Ovary (tissue), 9 donors: ENCODE measurements around the gene ITGA3. TPM values are rescaled to one million over a fixed set of nuclear protein-coding genes. Genes with fewer than 3 reads are reported as not detected.
A peak's percentile ranks its signal among the peaks of the same experiment; 100 is the strongest.

Experiments
- DNase-seq, 5 donors: peaks; one replicate each; pipeline ENCODE4 v3.0.0-alpha.2; 2019 to 2020
- H3K27ac ChIP-seq, 2 donors: fragments of 200-600 bp; one replicate each; pipeline versions ENCODE4 v1.5.1 to v1.8.0; 2019 to 2022
- H3K27me3 ChIP-seq: fragments of 200-600 bp; one replicate; pipeline ENCODE4 v1.8.0; 2022
- H3K36me3 ChIP-seq: fragments of 200-600 bp; sonication (generic); one replicate; pipeline ENCODE4 v1.5.1; 2019
- H3K4me1 ChIP-seq: one replicate; pipeline ENCODE4 v1.8.1; 2013; ENCODE audit warnings: mild to moderate bottlenecking, moderate library complexity; ENCODE audit not compliant: insufficient read depth
- H3K4me3 ChIP-seq: fragments of 200-600 bp; sonication (generic); one replicate; pipeline ENCODE4 v1.5.1; 2017
- H3K9me3 ChIP-seq, 2 donors: fragments of 200-600 bp in 1 of 2; sonication (generic) in 1 of 2; one replicate each; pipeline versions ENCODE4 v1.5.1 to v1.8.1; 2013 to 2019; ENCODE audit warnings: mild to moderate bottlenecking in 1 of 2, moderate library complexity in 1 of 2
- EP300 ChIP-seq: sonication (generic); formaldehyde crosslinking; IDR thresholded peaks from one replicate; pipeline ENCODE4 v1.6.1; 2017; ENCODE audit warnings: antibody characterized with exemption
- POLR2A ChIP-seq: fragments of 450-650 bp; IDR thresholded peaks from one replicate; pipeline ENCODE4 v1.6.1; 2017; ENCODE audit warnings: antibody characterized with exemption, mild to moderate bottlenecking, moderate library complexity
- WGBS, 3 donors: extraction: QIAGEN DNeasy Blood & Tissue Kit in 1 of 3; methylation state at CpG; one replicate each; pipeline versions ENCODE4 v1.1.5 to v1.1.7; 2013 to 2017; 5-methylcytosine and 5-hydroxymethylcytosine counted together
- intact Hi-C, 4 donors: fragments of 100-400 bp; cut with DNase I; formaldehyde crosslinking; loops; one replicate each; pipeline versions ENCODE4 v1.11.0 to v1.15.1; 2022 to 2023
- polyA plus RNA-seq, 2 donors: library from polyadenylated mRNA; stranded (reverse); fragments of 200-250 nt in 1 of 2; fragments of 350-450 nt in 1 of 2; fragmentation: Illumina TruSeq in 1 of 2; extraction: RNeasy Lipid Tissue Mini Kit (QIAGEN cat#74804) in 1 of 2; gene quantifications; one replicate each; pipeline ENCODE4 v1.2.3, GENCODE V29; 2013 to 2014
- total RNA-seq, 7 donors: library from RNA; depleted of rRNA in 2 of 7; stranded (reverse); fragments of >200 nt in 2 of 7; fragmentation: NEBNext Ultra II Directional in 3 of 7; extraction: Animal tissue kit (Norgen Biotek cat#: 25700) in 3 of 7; gene quantifications; one replicate each; pipeline versions ENCODE4 v1.1.0 to v1.2.4, GENCODE V29; 2016 to 2023
- TF ChIP-seq, protein P1 (sequence below), 3 donors: fragments of 450-650 bp in 2 of 3; fragments of 200-600 bp in 1 of 3; IDR thresholded peaks; one replicate each; pipeline versions ENCODE4 v1.5.1 to v1.8.0; 2016 to 2022; ENCODE audit warnings: antibody characterized with exemption in 3 of 3, mild to moderate bottlenecking in 1 of 3
- donor health status: DM: no; HTN: no; CAD: no; lungs with moderate emphysema.
- donor health status: DM: no; HTN: no; CAD: no.
- donor health status: Bipolar disorder and iron deficiency.
- donor health status: DM: yes; HTN: yes; CAD: no.
- donor health status: DM: no; HTN: no; CAD: no.
- donor health status: DM: yes; HTN: yes; CAD: no.

Gene ITGA3
- total and polyA plus RNA-seq, 9 donors, result 23.6 to 132 (median 34.2) TPM

DNA sequence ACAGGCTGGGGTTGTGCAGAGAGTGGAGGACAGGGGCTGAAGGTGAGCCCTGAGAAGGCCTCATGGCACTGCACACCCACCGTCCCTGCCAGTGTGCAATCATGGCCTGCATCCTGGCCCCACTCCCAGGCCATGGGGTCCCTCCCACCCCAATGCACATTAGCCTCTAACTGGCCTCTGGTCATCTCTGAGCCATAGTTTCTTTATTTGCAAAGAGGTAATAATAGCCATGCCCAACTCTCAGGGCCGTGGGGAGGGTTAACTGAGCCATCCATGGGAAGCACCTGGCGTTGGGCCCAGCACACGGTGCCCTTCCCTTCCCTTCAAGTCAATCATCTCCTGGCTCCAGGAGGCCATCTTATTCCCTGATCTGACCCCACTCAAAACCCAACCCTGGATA is 10.8 kb upstream of the ITGA3 start:
- WGBS, 3 donors, result 64 to 73% (median 67%) methylated on average over 4 of the region's 4 CpGs
- H3K4me1 ChIP-seq, result no peaks in the 10 kb centered on the region
- peak in 2 of 5 donors; percentile 9 to 13 for DNase-seq
- H3K27ac ChIP-seq, result no peak overlapping the region
- no peaks in the 10 kb centered on the region for H3K27me3 ChIP-seq
- intact Hi-C loops, result no loop called here
- no peak for TF ChIP-seq POLR2A
- TF ChIP-seq, protein P1, sequence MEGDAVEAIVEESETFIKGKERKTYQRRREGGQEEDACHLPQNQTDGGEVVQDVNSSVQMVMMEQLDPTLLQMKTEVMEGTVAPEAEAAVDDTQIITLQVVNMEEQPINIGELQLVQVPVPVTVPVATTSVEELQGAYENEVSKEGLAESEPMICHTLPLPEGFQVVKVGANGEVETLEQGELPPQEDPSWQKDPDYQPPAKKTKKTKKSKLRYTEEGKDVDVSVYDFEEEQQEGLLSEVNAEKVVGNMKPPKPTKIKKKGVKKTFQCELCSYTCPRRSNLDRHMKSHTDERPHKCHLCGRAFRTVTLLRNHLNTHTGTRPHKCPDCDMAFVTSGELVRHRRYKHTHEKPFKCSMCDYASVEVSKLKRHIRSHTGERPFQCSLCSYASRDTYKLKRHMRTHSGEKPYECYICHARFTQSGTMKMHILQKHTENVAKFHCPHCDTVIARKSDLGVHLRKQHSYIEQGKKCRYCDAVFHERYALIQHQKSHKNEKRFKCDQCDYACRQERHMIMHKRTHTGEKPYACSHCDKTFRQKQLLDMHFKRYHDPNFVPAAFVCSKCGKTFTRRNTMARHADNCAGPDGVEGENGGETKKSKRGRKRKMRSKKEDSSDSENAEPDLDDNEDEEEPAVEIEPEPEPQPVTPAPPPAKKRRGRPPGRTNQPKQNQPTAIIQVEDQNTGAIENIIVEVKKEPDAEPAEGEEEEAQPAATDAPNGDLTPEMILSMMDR (IDR thresholded peaks at IDR 0.05), result no peak
- no peak for TF ChIP-seq EP300
- no peaks in the 10 kb centered on the region for H3K9me3 ChIP-seq
- H3K4me3 ChIP-seq, result no peak overlapping the region
- H3K36me3 ChIP-seq, result no peaks in the 10 kb centered on the region

GRCh38 chr17:50046179-50046578 is 9.7 kb upstream of the ITGA3 start:
- intact Hi-C loops, result no loop called here
- TF ChIP-seq, protein P1 (IDR thresholded peaks at IDR 0.05), result no peak
- TF ChIP-seq EP300, result no peak
- Histone ChIP-seq H3K27me3 (no peaks in the 10 kb centered on the region), H3K36me3 (no peaks in the 10 kb centered on the region), H3K4me1 (no peaks in the 10 kb centered on the region), H3K27ac (no peak overlapping the region), H3K4me3 (no peak overlapping the region), H3K9me3 (no peaks in the 10 kb centered on the region)
- 77 to 84% (median 83%) methylated on average over 2 of the region's 2 CpGs for WGBS, 3 donors
- DNase-seq, result peak in 1 of 5 donors; percentile 27

GRCh38 chr17:50046667-50047066 is 9.2 kb upstream of the ITGA3 start:
- no peak overlapping the region for H3K27ac ChIP-seq
- WGBS, 3 donors, result 88 to 95% (median 90%) methylated on average over 6 of the region's 6 CpGs
- intact Hi-C loops, result no loop called here

GRCh38 chr17:50047083-50047482 is 8.8 kb upstream of the ITGA3 start:
- peak in 1 of 5 donors; percentile 12 for DNase-seq
- TF ChIP-seq, protein P1 (IDR thresholded peaks at IDR 0.05), result no peak
- no peak for TF ChIP-seq POLR2A
- TF ChIP-seq EP300, result no peak
- intact Hi-C loops, result no loop called here
- Histone ChIP-seq H3K4me3 (no peak overlapping the region), H3K36me3 (no peaks in the 10 kb centered on the region), H3K9me3 (no peaks in the 10 kb centered on the region), H3K27me3 (no peaks in the 10 kb centered on the region), H3K4me1 (no peaks in the 10 kb centered on the region), H3K27ac (no peak overlapping the region)
- 87 to 95% (median 95%) methylated on average over 6 of the region's 6 CpGs for WGBS, 3 donors

More at GRCh38 chr17:50046667-50047066, 9.2 kb upstream of the ITGA3 start:
- no peak overlapping the region for H3K4me3 ChIP-seq
- DNase-seq, result peak in 2 of 5 donors; percentile 10 to 16
- TF ChIP-seq EP300, result no peak
- TF ChIP-seq, protein P1 (IDR thresholded peaks at IDR 0.05), result no peak
- TF ChIP-seq POLR2A, result no peak
- no peaks in the 10 kb centered on the region for H3K9me3 ChIP-seq
- no peaks in the 10 kb centered on the region for H3K27me3 ChIP-seq
- H3K4me1 ChIP-seq, result no peaks in the 10 kb centered on the region
- no peaks in the 10 kb centered on the region for H3K36me3 ChIP-seq
